ENCODE data around the gene ZNF654.
A peak's percentile ranks its signal among the peaks of the same experiment; 100 is the strongest.
"Not testable (repeated sequence)": the region's sequence is repeated elsewhere in the genome, so short reads cannot be mapped to it uniquely, and the experiment has no call there.

ZNF654 gene

GRCh38 chr3:88058581-88059379, at the start of gene ZNF654, which contains the start of gene CGGBP1:
TSS of gene ZNF654 (plus strand) at chr3:88059255. CDS start at chr3:88059320, 65 bp downstream.
TSS of gene CGGBP1 (minus strand) at chr3:88059005. CDS start at chr3:88055976, 3,029 bp downstream.
- peak; percentile 96 for DNase-seq

- DNase-seq, result no peak
Observed at GRCh38 chr3:88010810-88011209, 48.2 kb upstream of the ZNF654 start.

GRCh38 chr3:88013592-88013991, 45.5 kb upstream of the ZNF654 start:
- DNase-seq, result no peak

- not testable (repeated sequence) for DNase-seq
Observed at GRCh38 chr3:88015656-88016055, 43.4 kb upstream of the ZNF654 start.

GRCh38 chr3:88019024-88019423, 40.0 kb upstream of the ZNF654 start:
- DNase-seq, result no peak

GRCh38 chr3:88025001-88025552, 34.0 kb upstream of the ZNF654 start:
- no peak for DNase-seq

- no peak for DNase-seq
Observed at GRCh38 chr3:88028876-88029275, 30.2 kb upstream of the ZNF654 start.

- DNase-seq, result no peak
Observed at GRCh38 chr3:88030210-88030609, 28.8 kb upstream of the ZNF654 start.

GRCh38 chr3:88031642-88032077, 27.4 kb upstream of the ZNF654 start:
- DNase-seq, result no peak

- DNase-seq, result no peak
Observed at GRCh38 chr3:88032245-88032644, 26.8 kb upstream of the ZNF654 start.

- no peak for DNase-seq
Observed at GRCh38 chr3:88033079-88033478, 26.0 kb upstream of the ZNF654 start.

- no peak for DNase-seq
Observed at GRCh38 chr3:88033808-88034207, 25.2 kb upstream of the ZNF654 start.

- DNase-seq, result no peak
Observed at GRCh38 chr3:88034491-88035275, 24.4 kb upstream of the ZNF654 start.

GRCh38 chr3:88036221-88036620, 22.8 kb upstream of the ZNF654 start:
- DNase-seq, result no peak

- no peak for DNase-seq
Observed at GRCh38 chr3:88038566-88038965, 20.5 kb upstream of the ZNF654 start.

GRCh38 chr3:88040529-88040928, 18.5 kb upstream of the ZNF654 start:
- DNase-seq, result no peak

GRCh38 chr3:88041005-88041404, 18.1 kb upstream of the ZNF654 start:
- no peak for DNase-seq

- DNase-seq, result no peak
Observed at GRCh38 chr3:88044411-88044810, 14.6 kb upstream of the ZNF654 start.

GRCh38 chr3:88046766-88047165, 12.3 kb upstream of the ZNF654 start:
- DNase-seq, result no peak

GRCh38 chr3:88057630-88058305, 1.3 kb upstream of the ZNF654 start:
- no peak for DNase-seq

- no peak for DNase-seq
Observed at GRCh38 chr3:88058306-88058580, 812 bp upstream of the ZNF654 start.

GRCh38 chr3:88059380-88060170, 520 bp downstream of the ZNF654 start:
- peak; percentile 37 for DNase-seq

Measured in SHP77 (cell line).